Stimulated activated memory B cell treated with anti-CD40 and anti-IgM and Interleukin-4, amounts not matched to agents 10 μg/mL and 1 μg/mL and 100 μg/mL, for 72 hours (primary cell): Measurements from ENCODE around the gene SF3A2.
A peak's percentile ranks its signal among the peaks of the same experiment; 100 is the strongest.
"Not testable (repeated sequence)": the region's sequence is repeated elsewhere in the genome, so short reads cannot be mapped to it uniquely, and the experiment has no call there.

Source experiments
- ATAC-seq: fragments of 150-1000 bp; cut with Tn5 transposase; 2 replicates; pipeline ENCODE4 v1.10.0; 2021
- H3K27ac Mint-ChIP-seq: one replicate; pipeline ENCODE4 v1.8.0; 2022; ENCODE audit warnings: mild to moderate bottlenecking, mixed read lengths
- H3K27me3 Mint-ChIP-seq: one replicate; pipeline ENCODE4 v1.8.0; 2022; ENCODE audit warnings: mixed read lengths
- H3K36me3 Mint-ChIP-seq: one replicate; pipeline ENCODE4 v1.8.0; 2022; ENCODE audit warnings: mixed read lengths
- H3K4me1 Mint-ChIP-seq: one replicate; pipeline ENCODE4 v1.8.0; 2022; ENCODE audit warnings: mixed read lengths
- H3K4me3 Mint-ChIP-seq: one replicate; pipeline ENCODE4 v1.8.0; 2022; ENCODE audit warnings: mild to moderate bottlenecking, moderate library complexity, mixed read lengths
- H3K9me3 Mint-ChIP-seq: one replicate; pipeline ENCODE4 v1.8.0; 2022; ENCODE audit warnings: mixed read lengths

The SF3A2 gene

DNA sequence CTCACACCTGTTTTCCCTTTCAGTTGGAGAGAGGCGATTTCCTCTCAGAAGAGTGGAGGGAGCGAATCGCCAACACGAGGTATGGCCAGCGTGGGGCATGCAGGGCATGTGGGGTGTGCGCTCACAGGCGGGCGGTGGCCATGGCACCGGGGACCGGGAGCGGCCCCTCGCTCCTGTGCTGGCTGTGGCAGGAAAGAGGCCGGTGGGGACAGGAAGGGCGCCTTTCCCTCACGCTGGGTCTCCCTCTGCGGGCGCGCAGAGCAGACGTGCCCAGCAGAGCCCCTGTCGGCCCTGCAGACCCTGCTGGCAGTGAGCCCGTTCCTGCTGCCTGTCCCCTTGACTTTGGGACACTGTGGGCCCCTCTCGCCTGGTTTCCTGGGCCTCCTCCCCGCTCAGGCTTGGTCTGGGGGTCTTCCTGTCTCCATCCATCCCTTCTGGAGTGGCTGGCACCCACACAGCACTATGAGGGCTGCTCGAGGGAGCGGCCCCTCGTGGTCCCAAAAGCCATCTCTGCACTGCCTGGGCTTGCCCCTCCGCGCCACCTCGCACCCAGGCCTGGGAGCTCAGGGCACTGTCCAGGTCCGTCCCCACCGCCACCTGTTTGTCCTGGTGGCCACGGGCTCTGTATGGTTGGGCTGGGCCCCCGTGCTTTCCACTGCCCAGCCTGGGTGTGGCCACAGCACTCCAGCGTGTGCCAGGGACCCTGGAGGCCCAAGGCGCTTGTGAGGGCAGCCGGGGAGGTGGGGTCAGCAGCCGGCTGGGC is 36.6 kb upstream of the SF3A2 start:
- Mint-ChIP-seq H3K36me3 (peaks cover 61% of the 10 kb centered on the region), H3K4me1 (peaks cover 37% of the 10 kb centered on the region), H3K4me3 (no peak overlapping the region), H3K27ac (no peak overlapping the region), H3K9me3 (no peaks in the 10 kb centered on the region), H3K27me3 (no peaks in the 10 kb centered on the region)
- ATAC-seq = no peak

DNA sequence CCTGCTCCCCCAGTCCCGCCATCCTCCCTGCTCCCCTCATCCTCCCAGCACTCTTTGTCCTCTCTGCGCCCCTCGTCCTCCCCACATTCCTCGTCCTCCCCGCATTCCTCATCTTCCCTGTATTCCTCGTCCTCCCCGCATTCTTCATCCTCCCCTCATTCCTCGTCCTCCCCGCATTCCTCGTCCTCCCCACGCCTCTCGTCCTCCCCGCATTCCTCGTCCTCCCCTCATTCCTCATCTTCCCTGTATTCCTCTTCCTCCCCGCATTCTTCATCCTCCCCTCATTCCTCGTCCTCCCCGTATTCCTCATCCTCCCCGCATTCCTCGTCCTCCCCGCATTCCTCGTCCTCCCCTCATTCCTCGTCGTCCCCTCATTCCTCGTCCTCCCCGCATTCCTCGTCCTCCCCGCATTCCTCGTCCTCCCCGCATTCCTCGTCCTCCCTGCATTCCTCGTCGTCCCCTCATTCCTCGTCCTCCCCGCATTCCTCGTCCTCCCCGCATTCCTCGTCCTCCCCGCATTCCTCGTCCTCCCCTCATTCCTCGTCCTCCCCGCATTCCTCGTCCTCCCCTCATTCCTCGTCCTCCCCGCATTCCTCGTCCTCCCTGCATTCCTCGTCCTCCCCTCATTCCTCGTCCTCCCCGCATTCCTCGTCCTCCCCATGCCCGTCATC is 35.9 kb upstream of the SF3A2 start:
- ATAC-seq, H3K9me3 Mint-ChIP-seq, H3K27ac Mint-ChIP-seq, H3K4me3 Mint-ChIP-seq, H3K27me3 Mint-ChIP-seq: not testable (repeated sequence)
- H3K4me1 Mint-ChIP-seq = peaks cover 37% of the 10 kb centered on the region
- peaks cover 61% of the 10 kb centered on the region for H3K36me3 Mint-ChIP-seq

DNA sequence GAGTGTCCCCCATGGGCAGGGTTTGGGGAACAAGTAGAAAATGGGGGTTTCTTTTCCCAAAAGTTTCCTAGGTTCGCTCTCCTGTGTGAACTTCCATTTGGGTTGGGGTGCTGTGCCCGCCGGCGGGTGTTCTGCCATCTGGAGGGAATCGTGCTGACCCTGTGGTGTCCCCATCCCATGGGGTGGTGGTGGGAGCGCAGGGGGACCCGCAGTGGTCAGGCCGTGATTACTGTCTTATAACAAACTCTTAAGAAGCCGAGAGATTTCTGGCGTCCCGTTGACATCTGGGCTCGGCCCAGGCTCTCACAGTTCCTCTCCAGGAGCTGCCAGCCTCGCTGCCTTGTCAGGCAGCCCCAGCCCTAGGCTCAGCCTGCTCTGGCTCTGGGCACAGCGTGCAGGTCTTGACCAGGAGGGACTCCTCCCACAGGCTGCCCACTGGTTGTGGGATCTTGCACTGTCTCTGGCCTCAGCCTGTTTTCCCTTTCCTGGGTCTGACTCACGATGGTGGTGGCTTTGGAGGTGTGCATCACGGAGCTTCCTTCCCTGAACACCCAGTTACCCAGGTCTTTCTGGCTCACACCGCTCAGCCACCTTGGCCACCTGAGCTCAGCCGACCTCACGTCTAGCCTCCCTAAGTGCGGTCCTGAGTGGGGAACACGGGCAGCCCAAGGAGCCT is 35.0 kb upstream of the SF3A2 start:
- Mint-ChIP-seq H3K27me3 (no peaks in the 10 kb centered on the region), H3K36me3 (peaks cover 61% of the 10 kb centered on the region), H3K9me3 (no peaks in the 10 kb centered on the region), H3K27ac (no peak overlapping the region), H3K4me1 (peaks cover 35% of the 10 kb centered on the region), H3K4me3 (no peak overlapping the region)
- ATAC-seq = no peak

DNA sequence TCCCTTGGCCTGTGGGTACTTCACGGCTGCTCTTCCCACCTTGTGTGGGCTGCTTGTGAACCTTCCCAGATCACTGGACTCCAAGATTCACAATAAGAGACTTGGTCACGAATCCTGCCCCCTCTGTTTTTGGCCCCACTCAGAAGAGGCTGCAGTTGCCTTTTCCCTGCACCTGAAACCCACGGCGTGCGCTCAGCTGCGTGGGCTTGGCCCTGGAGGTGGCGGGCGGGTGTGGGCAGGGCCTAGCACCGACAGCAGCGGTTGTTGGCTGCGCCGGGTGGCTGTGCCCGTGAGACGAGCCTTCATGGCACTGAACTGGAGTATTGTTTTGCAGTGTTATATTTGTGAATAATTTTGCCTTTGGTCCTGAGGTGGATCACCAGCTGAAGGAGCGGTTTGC is 34.3 kb upstream of the SF3A2 start:
- Mint-ChIP-seq H3K4me3 (no peak overlapping the region), H3K36me3 (peaks cover 58% of the 10 kb centered on the region), H3K27ac (no peak overlapping the region), H3K9me3 (no peaks in the 10 kb centered on the region), H3K4me1 (peaks cover 28% of the 10 kb centered on the region), H3K27me3 (no peaks in the 10 kb centered on the region)
- no peak for ATAC-seq

DNA sequence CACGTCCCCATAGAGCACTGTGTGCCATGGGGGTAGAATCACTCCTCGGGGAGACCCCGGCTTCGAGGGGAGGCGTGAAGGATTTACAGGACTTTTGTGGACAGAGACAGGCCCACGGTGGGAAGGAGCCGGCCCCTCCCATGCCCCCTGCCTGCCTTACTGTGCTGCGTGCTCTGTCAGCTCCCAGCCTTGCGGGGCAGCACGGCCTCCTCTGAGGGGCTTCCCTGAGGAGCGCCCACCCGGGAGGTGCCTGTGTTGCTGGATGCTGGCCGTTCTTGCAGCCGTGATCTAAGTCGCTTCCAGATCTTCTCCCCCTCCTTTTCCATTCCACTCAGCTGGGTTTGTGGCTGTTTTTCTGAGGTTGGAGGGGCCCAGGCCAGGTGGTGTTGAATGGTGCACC is 29.6 kb upstream of the SF3A2 start:
- H3K4me3 Mint-ChIP-seq = no peak overlapping the region
- peaks cover 7% of the 10 kb centered on the region for H3K4me1 Mint-ChIP-seq
- peaks cover 59% of the 10 kb centered on the region for H3K36me3 Mint-ChIP-seq
- H3K9me3 Mint-ChIP-seq = no peaks in the 10 kb centered on the region
- no peak overlapping the region for H3K27ac Mint-ChIP-seq
- ATAC-seq = no peak
- H3K27me3 Mint-ChIP-seq = no peaks in the 10 kb centered on the region

DNA sequence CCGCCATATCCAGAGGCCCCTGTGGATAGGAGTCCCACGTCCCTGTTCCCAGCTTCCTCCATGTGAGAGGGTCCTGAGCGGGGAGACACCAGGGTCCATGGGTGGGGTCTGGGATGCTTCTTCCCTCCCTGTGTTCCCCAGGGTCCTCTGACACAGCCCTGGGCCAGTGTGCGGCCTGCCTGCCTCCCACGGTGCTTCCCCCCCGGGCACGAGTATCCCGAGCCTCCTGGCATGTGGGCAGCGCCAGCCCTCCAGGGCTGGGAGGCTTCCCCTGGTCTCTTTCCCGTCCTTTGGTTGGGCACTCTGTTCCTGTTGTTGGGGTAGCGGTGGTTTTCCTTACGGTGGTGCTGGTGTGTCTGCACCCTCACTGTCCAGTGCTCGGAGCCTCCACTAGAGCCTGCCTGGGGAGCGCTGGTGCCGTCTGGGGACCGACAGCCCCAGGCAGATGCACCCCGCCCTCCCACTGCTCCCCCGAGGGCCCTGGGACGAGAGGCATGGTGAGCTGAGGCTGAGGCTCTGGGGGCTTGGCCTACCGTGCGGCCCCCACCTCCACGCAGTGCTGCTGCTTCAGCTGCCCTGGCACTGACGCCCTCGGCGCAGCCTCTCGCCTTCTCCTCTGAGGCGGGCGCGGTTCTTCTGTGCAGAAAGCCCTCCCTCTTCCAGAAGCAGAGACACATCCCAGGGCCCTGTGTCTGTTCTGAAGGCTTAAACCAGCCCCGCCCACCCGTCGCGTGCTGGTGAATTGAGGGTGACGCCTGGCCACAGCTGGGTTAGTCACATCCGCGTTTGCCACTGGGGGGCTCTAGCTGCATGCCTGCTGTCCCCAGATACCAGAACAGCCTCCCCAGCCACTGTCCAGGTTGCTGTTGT is 28.4 kb upstream of the SF3A2 start:
- Mint-ChIP-seq H3K27ac (peak overlapping the region; percentile 57), H3K36me3 (peaks cover 65% of the 10 kb centered on the region), H3K27me3 (no peaks in the 10 kb centered on the region), H3K4me3 (no peak overlapping the region), H3K9me3 (no peaks in the 10 kb centered on the region), H3K4me1 (peaks cover 9% of the 10 kb centered on the region)
- peak; percentile 79 for ATAC-seq

DNA sequence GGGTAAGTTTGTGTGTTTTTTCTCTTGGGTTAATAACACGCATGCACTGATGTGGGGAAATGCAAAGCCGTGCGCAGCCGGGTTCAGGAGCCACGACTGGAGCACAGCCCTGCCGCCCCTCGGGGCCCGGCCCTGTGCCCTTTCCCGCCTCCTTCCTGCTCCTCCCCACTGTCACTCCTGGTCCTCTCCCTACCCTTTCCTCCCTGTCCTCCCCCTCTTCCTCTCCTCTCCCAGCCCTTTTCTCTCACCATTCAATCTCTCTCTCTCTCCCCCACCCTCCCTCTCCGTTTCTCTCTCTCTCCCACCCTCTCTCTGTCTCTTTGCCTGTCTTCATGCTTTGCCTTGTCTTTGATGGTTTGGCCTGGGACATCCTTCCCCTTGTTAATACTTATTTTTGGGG is 27.6 kb upstream of the SF3A2 start:
- no peak for ATAC-seq
- Mint-ChIP-seq H3K4me3 (no peak overlapping the region), H3K4me1 (peaks cover 13% of the 10 kb centered on the region), H3K36me3 (peaks cover 66% of the 10 kb centered on the region), H3K9me3 (no peaks in the 10 kb centered on the region), H3K27me3 (no peaks in the 10 kb centered on the region), H3K27ac (peak overlapping the region; percentile 57)

DNA sequence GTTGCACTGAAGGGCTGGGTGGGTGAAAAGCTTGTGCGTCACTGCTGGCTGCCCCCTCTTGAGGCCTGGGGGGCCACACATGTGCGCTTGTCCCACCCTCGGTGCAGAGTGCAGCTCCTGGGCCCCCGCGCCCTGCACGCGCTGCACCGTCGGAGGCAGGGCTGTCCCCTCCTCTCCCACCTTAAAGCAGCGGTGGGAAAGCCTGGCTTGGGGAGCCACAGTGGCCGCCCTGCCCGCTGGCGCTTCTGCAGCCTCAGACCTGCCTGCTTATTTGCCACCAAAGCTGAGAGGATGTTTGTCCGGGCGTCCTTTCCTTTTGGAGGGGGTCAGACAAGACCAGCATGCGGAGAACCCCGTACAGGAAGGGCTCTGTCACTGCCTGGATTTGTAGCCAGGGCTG is 27.2 kb upstream of the SF3A2 start:
- Mint-ChIP-seq H3K4me1 (peaks cover 9% of the 10 kb centered on the region), H3K36me3 (peaks cover 62% of the 10 kb centered on the region), H3K9me3 (no peaks in the 10 kb centered on the region), H3K27ac (no peak overlapping the region), H3K27me3 (no peaks in the 10 kb centered on the region), H3K4me3 (no peak overlapping the region)
- no peak for ATAC-seq

DNA sequence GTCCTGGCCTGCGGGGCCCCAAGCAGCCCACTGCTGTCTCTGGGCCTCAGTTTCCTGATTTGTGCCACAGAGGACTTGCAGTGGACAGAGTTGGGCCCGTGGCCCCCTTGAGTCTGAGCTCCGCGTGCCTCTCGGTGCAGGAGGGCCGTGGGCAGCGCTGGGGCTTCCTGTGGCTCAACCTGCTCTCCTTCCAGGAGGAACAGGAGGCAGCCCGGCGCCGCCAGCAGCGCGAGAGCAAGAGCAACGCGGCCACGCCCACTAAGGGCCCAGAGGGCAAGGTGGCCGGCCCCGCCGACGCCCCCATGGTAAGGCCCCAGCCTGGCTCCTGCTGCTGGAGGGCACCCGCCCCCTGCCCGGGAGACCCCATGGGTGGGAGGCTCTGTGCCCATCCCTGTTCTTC is 26.4 kb upstream of the SF3A2 start:
- Mint-ChIP-seq H3K9me3 (no peaks in the 10 kb centered on the region), H3K4me1 (peaks cover 17% of the 10 kb centered on the region), H3K36me3 (peaks cover 58% of the 10 kb centered on the region), H3K27ac (no peak overlapping the region), H3K27me3 (no peaks in the 10 kb centered on the region), H3K4me3 (no peak overlapping the region)
- no peak for ATAC-seq

DNA sequence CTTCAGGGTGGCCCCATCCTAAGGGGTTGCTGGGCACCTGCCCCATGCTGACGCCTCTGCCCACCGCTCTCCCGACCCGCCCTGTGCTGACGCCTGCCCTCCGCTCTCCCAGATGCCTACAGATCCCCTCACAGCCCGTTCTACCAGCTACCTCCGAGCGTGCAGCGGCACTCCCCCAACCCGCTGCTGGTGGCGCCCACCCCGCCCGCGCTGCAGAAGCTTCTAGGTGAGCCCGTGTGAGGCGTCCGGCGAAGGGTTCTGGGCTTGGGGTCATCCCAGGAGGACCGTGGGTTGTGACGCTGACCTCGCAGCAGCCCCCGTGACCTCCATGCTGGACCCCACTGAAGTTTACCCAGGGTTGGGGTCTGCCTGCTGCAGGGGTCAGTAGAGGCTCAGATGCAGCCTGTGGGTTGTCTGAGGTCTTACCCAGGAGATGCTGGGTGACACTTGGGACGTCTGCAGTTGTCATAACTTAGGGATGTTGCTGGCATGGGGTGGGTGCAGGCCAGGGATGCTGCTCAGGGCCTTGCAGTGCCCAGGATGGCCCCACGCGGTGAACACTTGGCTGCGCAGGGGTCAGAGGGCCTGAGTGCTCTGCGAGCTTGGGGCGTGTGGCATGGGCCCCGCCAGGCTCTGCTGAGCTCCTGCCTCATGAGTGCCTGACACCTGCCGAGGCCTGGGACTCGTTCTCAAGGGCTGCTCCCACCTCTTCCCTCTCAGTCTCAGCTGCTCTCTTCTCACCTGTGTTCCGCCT is 25.5 kb upstream of the SF3A2 start:
- peaks cover 61% of the 10 kb centered on the region for H3K36me3 Mint-ChIP-seq
- peak overlapping the region; percentile 47 for H3K27ac Mint-ChIP-seq

DNA sequence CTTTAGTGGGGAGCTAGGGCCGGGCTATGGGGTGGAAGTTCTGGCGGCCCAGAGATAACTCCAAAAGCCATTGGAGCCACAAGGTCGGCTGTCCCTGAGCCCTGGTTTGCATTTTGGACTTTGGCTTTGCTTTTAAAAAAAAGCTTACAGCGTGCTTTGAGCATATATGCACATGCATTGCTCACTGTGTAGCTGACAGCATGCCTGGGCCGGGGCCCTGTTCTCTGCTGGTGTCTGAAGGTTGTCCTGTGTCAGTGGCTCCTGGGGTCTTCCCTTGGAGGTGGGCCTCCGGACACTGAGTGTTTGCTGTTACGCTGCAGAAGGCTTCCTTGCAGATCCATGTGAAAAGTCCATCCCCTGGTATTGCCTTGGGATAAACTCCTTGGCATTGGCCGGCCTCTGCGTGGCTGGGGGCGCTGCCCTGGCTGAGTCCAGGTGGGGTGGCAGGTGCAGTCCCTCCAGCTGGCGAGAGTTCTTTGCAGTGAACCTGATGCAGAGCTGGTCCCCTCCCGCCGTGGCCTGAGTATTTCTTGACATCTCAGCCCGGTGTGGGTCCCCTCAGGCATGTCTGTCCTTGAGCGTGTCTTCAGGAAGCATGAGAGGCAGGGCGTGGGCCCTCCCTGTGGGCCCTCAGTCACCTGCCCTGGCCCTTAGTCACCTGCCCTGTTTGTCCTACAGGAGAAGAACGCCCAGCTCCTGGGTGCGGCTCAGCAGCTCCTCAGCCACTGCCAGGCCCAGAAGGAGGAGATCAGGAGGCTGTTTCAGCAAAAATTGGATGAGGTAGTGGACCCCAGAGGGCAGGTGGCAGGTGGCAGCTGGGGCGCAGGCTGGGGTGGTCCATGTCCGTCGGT is 23.5 kb upstream of the SF3A2 start:
- Mint-ChIP-seq H3K4me3 (no peak overlapping the region), H3K9me3 (no peaks in the 10 kb centered on the region), H3K4me1 (peaks cover 32% of the 10 kb centered on the region), H3K36me3 (peaks cover 67% of the 10 kb centered on the region), H3K27ac (no peak overlapping the region), H3K27me3 (no peaks in the 10 kb centered on the region)
- ATAC-seq = no peak

More for the DNA sequence above, 25.5 kb upstream of the SF3A2 start:
- Mint-ChIP-seq H3K4me1 (peaks cover 27% of the 10 kb centered on the region), H3K9me3 (no peaks in the 10 kb centered on the region), H3K4me3 (no peak overlapping the region), H3K27me3 (no peaks in the 10 kb centered on the region)
- no peak for ATAC-seq

DNA sequence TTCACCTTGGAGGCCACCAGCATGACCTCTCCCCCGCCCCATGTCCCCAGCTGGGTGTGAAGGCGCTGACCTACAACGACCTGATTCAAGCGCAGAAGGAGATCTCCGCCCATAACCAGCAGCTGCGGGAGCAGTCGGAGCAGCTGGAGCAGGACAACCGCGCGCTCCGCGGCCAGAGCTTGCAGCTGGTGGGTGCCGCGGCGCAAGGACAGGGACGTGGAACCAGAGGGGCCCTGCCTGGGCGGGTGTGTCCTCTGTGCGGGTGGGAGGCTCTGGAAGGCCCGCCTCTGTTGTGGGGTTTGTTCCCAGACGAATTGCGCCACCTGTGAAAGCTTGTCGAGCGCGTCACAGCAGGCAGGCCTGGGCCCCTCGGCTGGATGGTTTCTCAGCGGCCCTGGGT is 22.8 kb upstream of the SF3A2 start:
- Mint-ChIP-seq H3K4me3 (no peak overlapping the region), H3K4me1 (peaks cover 32% of the 10 kb centered on the region), H3K27ac (no peak overlapping the region), H3K36me3 (peaks cover 71% of the 10 kb centered on the region), H3K27me3 (no peaks in the 10 kb centered on the region), H3K9me3 (no peaks in the 10 kb centered on the region)
- ATAC-seq = no peak

DNA sequence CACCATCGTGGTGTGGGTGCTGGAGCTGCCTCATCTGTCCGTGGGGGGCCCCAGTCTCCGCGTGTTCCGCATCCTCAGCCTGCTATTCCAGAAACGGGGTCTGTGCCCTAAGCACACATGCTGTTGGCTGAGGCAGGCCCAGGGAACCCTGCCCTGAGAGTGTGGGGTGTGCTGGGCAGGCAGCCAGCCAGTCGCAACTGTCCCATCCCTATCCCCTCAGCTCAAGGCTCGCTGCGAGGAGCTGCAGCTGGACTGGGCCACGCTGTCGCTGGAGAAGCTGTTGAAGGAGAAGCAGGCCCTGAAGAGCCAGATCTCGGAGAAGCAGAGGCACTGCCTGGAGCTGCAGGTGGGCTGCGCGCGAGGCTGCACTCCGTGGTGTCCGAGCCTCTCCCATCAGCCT is 22.4 kb upstream of the SF3A2 start:
- Mint-ChIP-seq H3K4me1 (peaks cover 32% of the 10 kb centered on the region), H3K9me3 (no peaks in the 10 kb centered on the region), H3K27ac (no peak overlapping the region), H3K27me3 (no peaks in the 10 kb centered on the region), H3K36me3 (peaks cover 76% of the 10 kb centered on the region), H3K4me3 (no peak overlapping the region)
- ATAC-seq = no peak

DNA sequence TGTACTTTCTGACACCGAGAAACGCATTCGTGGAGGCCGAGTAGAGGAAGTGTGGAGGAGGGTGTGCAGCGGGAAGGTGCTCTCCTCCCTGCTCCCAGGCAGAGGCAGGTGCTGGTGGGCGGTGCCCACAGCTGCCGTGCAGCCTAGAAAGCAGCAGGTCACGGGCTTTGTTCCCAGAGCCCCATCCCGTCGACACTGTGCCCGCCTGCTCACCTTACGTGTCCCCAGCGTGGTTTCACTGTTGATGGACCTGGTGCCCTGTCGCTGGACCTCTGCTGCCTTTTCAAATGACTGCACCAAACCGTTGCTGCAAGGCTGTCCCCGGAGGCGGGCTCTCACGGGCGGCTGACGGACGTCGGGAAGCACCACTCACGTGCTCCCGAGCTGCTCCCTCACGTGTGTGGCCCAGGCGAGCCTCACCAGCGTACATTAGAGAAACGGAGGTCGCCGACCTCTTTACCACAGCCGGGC is 21.3 kb upstream of the SF3A2 start:
- H3K27ac Mint-ChIP-seq = peak overlapping the region; percentile 78
- H3K36me3 Mint-ChIP-seq = peaks cover 81% of the 10 kb centered on the region
- no peaks in the 10 kb centered on the region for H3K27me3 Mint-ChIP-seq
- H3K4me3 Mint-ChIP-seq = peak overlapping the region; percentile 44
- H3K4me1 Mint-ChIP-seq = peaks cover 33% of the 10 kb centered on the region
- no peaks in the 10 kb centered on the region for H3K9me3 Mint-ChIP-seq
- ATAC-seq = peak; percentile 44
